GM12878 (cell line): Measurements from ENCODE around the gene RHOXF2. TPM values are rescaled to one million over a fixed set of nuclear protein-coding genes. Genes with fewer than 3 reads are reported as not detected.
"Not testable (repeated sequence)": the region's sequence is repeated elsewhere in the genome, so short reads cannot be mapped to it uniquely, and the experiment has no call there.

Source experiments
- ATAC-seq: fragments of 200-7000 bp; cut with Tn5 transposase; 3 replicates; pipeline ENCODE4 v1.9.1; 2020; ENCODE audit warnings: mild to moderate bottlenecking, moderate library complexity
- Bru-seq: library from RNA; stranded (reverse); fragments of 400-500 nt; gene quantifications from one replicate; lab custom pipeline; 2021; lab: Mats Ljungman, UMichigan
- BruChase-seq, 2 experiments: library from RNA; stranded (reverse); fragments of 400-500 nt; gene quantifications; one replicate each; lab custom pipeline; 2021; lab: Mats Ljungman, UMichigan
- BruUV-seq: library from RNA; stranded (reverse); fragments of 400-500 nt; replicated peaks from 2 replicates; lab custom pipeline; 2021; lab: Mats Ljungman, UMichigan
- CTCF ChIA-PET: fragments of 300-600 bp; sonication (Branson Sonifier 250); formaldehyde crosslinking; extraction: SDS; loops from one replicate; lab custom pipeline; 2021; ENCODE audit warnings: inconsistent platforms; lab: Yijun Ruan, JAX
- POLR2A ChIA-PET: fragments of 350-600 bp; formaldehyde crosslinking; extraction: SDS; loops from one replicate; lab custom pipeline; 2021; ENCODE audit warnings: inconsistent platforms; lab: Charles Lee
- RAD21 ChIA-PET: fragments of 300-600 bp; sonication (Branson Sonifier 250); formaldehyde crosslinking; loops from one replicate; lab custom pipeline; 2023; ENCODE audit warnings: antibody characterized with exemption; ENCODE audit not compliant: unreplicated experiment; lab: Charles Lee
- SMC1A ChIA-PET: fragments of 300-600 bp; sonication (Branson Sonifier 250); formaldehyde crosslinking; loops from one replicate; lab custom pipeline; 2023; ENCODE audit not compliant: unreplicated experiment, uncharacterized antibody; lab: Charles Lee
- DNase-seq: peaks from one replicate; pipeline ENCODE4 v3.0.0-alpha.2; 2011; ENCODE audit warnings: low read depth, low spot score
- FAIRE-seq: peaks from 3 replicates; lab custom pipeline; 2011; peaks lifted over from hg19 to GRCh38; lab: Jason Lieb, UNC
- H2AFZ ChIP-seq: 2 replicates; pipeline ENCODE4 v1.6.0; 2011; ENCODE audit warnings: low read depth, low read length, control low read depth; ENCODE audit not compliant: control insufficient read depth
- H3K27ac ChIP-seq: 2 replicates; pipeline ENCODE4 v1.5.1; 2011; ENCODE audit warnings: control low read depth; ENCODE audit not compliant: control insufficient read depth, insufficient read depth
- H3K27me3 ChIP-seq, 2 experiments: replicated peaks in 1 of 2; 2 replicates each; pipeline versions ENCODE4 v1.6.0 to v1.6.1; 2011; ENCODE audit warnings: low read length in 1 of 2; ENCODE audit not compliant: control insufficient read depth in 2 of 2, insufficient read depth in 2 of 2
- H3K36me3 ChIP-seq, 2 experiments: 2 replicates each; pipeline ENCODE4 v1.5.1; 2011; ENCODE audit warnings: low read length in 1 of 2; ENCODE audit not compliant: control insufficient read depth in 2 of 2, insufficient read depth in 2 of 2
- H3K4me1 ChIP-seq: 2 replicates; pipeline ENCODE4 v1.6.1; 2011; ENCODE audit warnings: mild to moderate bottlenecking, low read length, moderate library complexity, mixed read lengths; ENCODE audit not compliant: control insufficient read depth, insufficient read depth
- H3K4me2 ChIP-seq: 2 replicates; pipeline ENCODE4 v1.6.0; 2011; ENCODE audit warnings: control low read depth; ENCODE audit not compliant: control insufficient read depth, insufficient read depth
- H3K4me3 ChIP-seq: fragments of 200-600 bp; sonication (generic); 2 replicates; pipeline ENCODE4 v1.5.1; 2016
- H3K79me2 ChIP-seq: 2 replicates; pipeline ENCODE4 v1.6.0; 2011; ENCODE audit warnings: low read length; ENCODE audit not compliant: control insufficient read depth, insufficient read depth
- H3K9ac ChIP-seq: 2 replicates; pipeline ENCODE4 v1.8.0; 2011; ENCODE audit warnings: low read length, control low read depth, mixed read lengths; ENCODE audit not compliant: control insufficient read depth, insufficient read depth
- H3K9me3 ChIP-seq: replicated peaks from 3 replicates; pipeline ENCODE4 v1.5.1; 2011; ENCODE audit warnings: mild to moderate bottlenecking, low read length; ENCODE audit not compliant: control insufficient read depth, insufficient read depth
- H4K20me1 ChIP-seq: 2 replicates; pipeline ENCODE4 v1.6.0; 2011; ENCODE audit not compliant: control insufficient read depth, insufficient read depth
- MTA2 ChIP-seq: fragments of 450-650 bp; IDR thresholded peaks from 2 replicates; pipeline ENCODE4 v1.6.1; 2016; ENCODE audit warnings: low read depth, mild to moderate bottlenecking, moderate library complexity
- PRDM15 ChIP-seq: fragments of 450-650 bp; formaldehyde crosslinking; IDR thresholded peaks from 2 replicates; pipeline ENCODE4 v1.4.0; 2020; ENCODE audit warnings: mild to moderate bottlenecking, moderate library complexity
- RAD21 ChIP-seq: IDR thresholded peaks from 2 replicates; pipeline ENCODE4 v1.6.1; 2011; ENCODE audit warnings: mild to moderate bottlenecking, low read depth, low read length, moderate library complexity; ENCODE audit not compliant: insufficient read depth
- SUZ12 ChIP-seq: fragments of 200-600 bp; sonication (generic); IDR thresholded peaks from one replicate; pipeline ENCODE4 v1.6.1; 2018; ENCODE audit warnings: antibody characterized with exemption, mild to moderate bottlenecking; ENCODE audit not compliant: unreplicated experiment
- WGBS: methylation state at CpG from one replicate; pipeline ENCODE4 v1.1.6; 2016; ENCODE audit warnings: low lambda C conversion rate; ENCODE audit not compliant: insufficient replicate concordance, insufficient coverage; ENCODE audit errors: missing lambda C conversion rate; 5-methylcytosine and 5-hydroxymethylcytosine counted together
- in situ Hi-C: fragments of 300-500 bp; cut with MboI; formaldehyde crosslinking; loops from 9 replicates; pipeline ENCODE4 v1.14.3; 2018; ENCODE audit warnings: mixed read lengths
- intact Hi-C: fragments of 100-400 bp; cut with micrococcal nuclease; formaldehyde crosslinking; loops from one replicate; pipeline ENCODE4 v1.14.2; 2022; ENCODE audit not compliant: unreplicated experiment
- long read RNA-seq, 2 experiments: library from polyadenylated mRNA; unstranded; transcript quantifications; one replicate each; pipeline ENCODE4 v2.0.0, GENCODE V29; 2019 to 2020
- polyA minus RNA-seq, 3 experiments: library from RNA; depleted of rRNA, polyadenylated mRNA; stranded (reverse); fragments of >200 nt; gene quantifications; 2 replicates each; pipeline ENCODE4 v1.2.3, GENCODE V29; 2011
- polyA plus RNA-seq, 11 experiments: library from polyadenylated mRNA; depleted of rRNA in 4 of 11; unstranded in 6 of 11; stranded (reverse) in 5 of 11; fragments of >200 nt; fragmentation: Nextera tagmentation in 4 of 11; fragmentation: Illumina TruSeq in 1 of 11; extraction: Ambion mirVana in 4 of 11; extraction: Trizol in 1 of 11; gene quantifications; 1 replicate in 1 of 11; 2 replicates in 10 of 11; pipeline versions ENCODE4 v1.2.1 to v1.2.3, GENCODE V29; 2011 to 2016; ENCODE audit warnings: inconsistent platforms in 2 of 11, missing spikeins in 2 of 11, low read depth in 1 of 11
- total RNA-seq, 4 experiments: library from RNA; depleted of rRNA in 3 of 4; stranded (reverse); fragments of >200 nt in 3 of 4; fragmentation: Illumina TruSeq in 1 of 4; extraction: Trizol in 1 of 4; gene quantifications; 2 replicates each; pipeline versions ENCODE4 v1.2.1 to v1.2.3, GENCODE V29; 2013 to 2021

The RHOXF2 gene
- not detected in 2 replicates for total RNA-seq (2013; cell fraction: nucleolus; rRNA removed)
- total RNA-seq (2014; rRNA removed) = not detected in 2 replicates
- total RNA-seq (2014; rRNA removed; fragmentation: Illumina TruSeq; extraction: Trizol) = not detected in 2 replicates
- 0.08 TPM in 1 of 2 replicates, not detected in the other for total RNA-seq (2021)
- not detected for polyA plus RNA-seq (2011; ENCODE audit: low read depth)
- polyA plus RNA-seq (2011; rRNA removed) = 0.03 TPM in 1 of 2 replicates, not detected in the other
- not detected in 2 replicates for polyA plus RNA-seq (2011; cell fraction: cytosol; rRNA removed)
- polyA plus RNA-seq (2011; cell fraction: nucleus; rRNA removed) = not detected in 2 replicates
- polyA plus RNA-seq (2012) = not detected in 2 replicates
- polyA plus RNA-seq (2014; fragmentation: Illumina TruSeq; extraction: Trizol) = not detected in 2 replicates
- polyA plus RNA-seq (2014; fragmentation: Nextera tagmentation; extraction: Ambion mirVana) = under 1 TPM in 1 of 2 experiments, not detected in 1; 0.03 TPM
- polyA plus RNA-seq (2014; rRNA removed) = not detected in 2 replicates
- polyA plus RNA-seq (2016; fragmentation: Nextera tagmentation; extraction: Ambion mirVana) = not detected
- polyA minus RNA-seq (2011; rRNA and poly(A)+ RNA removed) = not detected in 2 replicates
- not detected in 2 replicates for polyA minus RNA-seq (2011; cell fraction: cytosol; rRNA and poly(A)+ RNA removed)
- not detected in 2 replicates for polyA minus RNA-seq (2011; cell fraction: nucleus; rRNA and poly(A)+ RNA removed)
- not detected for Bru-seq, nascent RNA
- BruChase-seq, experiment 1, labeled RNA remaining after a 6-hour chase = percentile 15 among the genes with signal in this experiment
- not detected for BruChase-seq, experiment 2, labeled RNA remaining after a 2-hour chase
- long read RNA-seq, experiment 1 = 0 reads
- long read RNA-seq, experiment 2 = 0 reads

GRCh38 chrX:120158313-120158712 is at the start of gene RHOXF2:
RHOXF2 (plus strand) TSS chrX:120158613; CDS start chrX:120158751, 138 bp downstream.
- intact Hi-C loops, H3K27me3 ChIP-seq, ATAC-seq, POLR2A ChIA-PET, FAIRE-seq, CTCF ChIA-PET, H3K27ac ChIP-seq, H3K4me1 ChIP-seq, H3K79me2 ChIP-seq, H3K4me2 ChIP-seq, DNase-seq, H2AFZ ChIP-seq, H3K4me3 ChIP-seq, BruUV-seq, SMC1A ChIA-PET, H3K9me3 ChIP-seq, in situ Hi-C loops, H4K20me1 ChIP-seq, RAD21 ChIA-PET, H3K36me3 ChIP-seq, H3K9ac ChIP-seq: not testable (repeated sequence)
- no CpG with 5 or more reads among the region's 15 CpGs for WGBS

- intact Hi-C loops = no loop called here
- H2AFZ ChIP-seq = no peak overlapping the region
- BruUV-seq = no TSS peak
- TF ChIP-seq RAD21 (no peak), PRDM15 (CRISPR knock-in tag) (no peak), SUZ12 (no peak), MTA2 (no peak)
- TF ChIP-seq, all 136 proteins: peak for 0
- no peaks in the 10 kb centered on the region for H3K27me3 ChIP-seq
- 4% methylated on average over 1 of the region's 1 CpG for WGBS
- H3K27ac ChIP-seq = no peak overlapping the region
- no peaks in the 10 kb centered on the region for H3K79me2 ChIP-seq
- H3K9ac ChIP-seq = no peak overlapping the region
- ChIA-PET RAD21 (no interaction called here), POLR2A (interaction anchor here (0.9 kb wide), 1 partner anchor 26 kb away, joined by 3 read pairs; no protein-coding TSS in a partner anchor), CTCF (interaction anchor here (1.2 kb wide), 1 partner anchor 15 kb away, joined by 4 read pairs; no protein-coding TSS in a partner anchor), SMC1A (interaction anchor here (1.1 kb wide), 1 partner anchor 39 kb away, joined by 4 read pairs; no protein-coding TSS in a partner anchor)
- in situ Hi-C loops = loop anchor here (25.0 kb wide), 1 partner anchor 103 kb away; no protein-coding TSS in a partner anchor
- H3K9me3 ChIP-seq = no peaks in the 10 kb centered on the region
- FAIRE-seq (no peak), DNase-seq (no peak), ATAC-seq (no peak)
- H3K4me1 ChIP-seq = no peaks in the 10 kb centered on the region
- no peak overlapping the region for H3K4me2 ChIP-seq
- H4K20me1 ChIP-seq = no peaks in the 10 kb centered on the region
- no peak overlapping the region for H3K4me3 ChIP-seq
- no peaks in the 10 kb centered on the region for H3K36me3 ChIP-seq
Observed at GRCh38 chrX:120109378-120109777, 49.0 kb upstream of the RHOXF2 start.
